Astrocyte (in vitro differentiated cells and primary cell): ENCODE data around the gene CLEC16A.

Experiments used
- CTCF ChIP-seq: IDR thresholded peaks from 2 replicates; pipeline ENCODE4 v1.5.1; 2011; ENCODE audit warnings: low read depth, mild to moderate bottlenecking, inconsistent platforms, low read length, moderate library complexity; ENCODE audit not compliant: insufficient read depth
- EZH2 ChIP-seq: IDR thresholded peaks from 2 replicates; pipeline ENCODE4 v1.6.1; 2012; ENCODE audit warnings: mild to moderate bottlenecking, low read length, inconsistent platforms; ENCODE audit not compliant: insufficient read depth

GRCh38 chr16:10982465-10983150, 38.2 kb downstream of the CLEC16A start:
- TF ChIP-seq CTCF (no peak), EZH2 (no peak)
